ENCODE data around the gene RASD2. TPM values are rescaled to one million over a fixed set of nuclear protein-coding genes. Genes with fewer than 3 reads are reported as not detected.

RASD2 gene
- total and polyA plus RNA-seq, 10 of the 15 experiments (the other 5 are each of a cell fraction or from before 2014, with no cell fraction given), result 0.03 TPM; not detected in 9

- H3K9ac ChIP-seq (ENCODE audit: control insufficient read depth, insufficient read depth, low read length), result no peak overlapping the region
- TF ChIP-seq NKRF (conservative IDR thresholded peaks at IDR 0.05), result no peak
- no peak for TF ChIP-seq MYC (IDR thresholded peaks at IDR 0.05; ENCODE audit: insufficient read depth, insufficient read length, insufficient replicate concordance, low read length, severe bottlenecking)
- TF ChIP-seq JUNB (IDR thresholded peaks at IDR 0.05), result no peak
- no peak for TF ChIP-seq NRF1 (conservative IDR thresholded peaks at IDR 0.05; ENCODE audit: low read depth, low read length)
- TF ChIP-seq POU2F2 (IDR thresholded peaks at IDR 0.05; ENCODE audit: borderline replicate concordance, low read depth, low read length), result no peak
- no peak for TF ChIP-seq PRDM15 (CRISPR knock-in tag; IDR thresholded peaks at IDR 0.05)
- no peak for TF ChIP-seq SRF (IDR thresholded peaks at IDR 0.05; ENCODE audit: low read depth in 2 of 2, low read length in 2 of 2)
- TF ChIP-seq FOS (IDR thresholded peaks at IDR 0.05; ENCODE audit: borderline replicate concordance, extremely low read depth, insufficient read length), result no peak
- no peak for TF ChIP-seq BACH1 (IDR thresholded peaks at IDR 0.05; ENCODE audit: borderline replicate concordance)
- TF ChIP-seq, protein P1, sequence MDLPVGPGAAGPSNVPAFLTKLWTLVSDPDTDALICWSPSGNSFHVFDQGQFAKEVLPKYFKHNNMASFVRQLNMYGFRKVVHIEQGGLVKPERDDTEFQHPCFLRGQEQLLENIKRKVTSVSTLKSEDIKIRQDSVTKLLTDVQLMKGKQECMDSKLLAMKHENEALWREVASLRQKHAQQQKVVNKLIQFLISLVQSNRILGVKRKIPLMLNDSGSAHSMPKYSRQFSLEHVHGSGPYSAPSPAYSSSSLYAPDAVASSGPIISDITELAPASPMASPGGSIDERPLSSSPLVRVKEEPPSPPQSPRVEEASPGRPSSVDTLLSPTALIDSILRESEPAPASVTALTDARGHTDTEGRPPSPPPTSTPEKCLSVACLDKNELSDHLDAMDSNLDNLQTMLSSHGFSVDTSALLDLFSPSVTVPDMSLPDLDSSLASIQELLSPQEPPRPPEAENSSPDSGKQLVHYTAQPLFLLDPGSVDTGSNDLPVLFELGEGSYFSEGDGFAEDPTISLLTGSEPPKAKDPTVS (IDR thresholded peaks at IDR 0.05; ENCODE audit: low read depth, low read length), result no peak
- no peak for TF ChIP-seq IRF4 (IDR thresholded peaks at IDR 0.05; ENCODE audit: low read depth, low read length)
- no peak for TF ChIP-seq ZNF24 (IDR thresholded peaks at IDR 0.05)
- TF ChIP-seq NR2C1 (IDR thresholded peaks at IDR 0.05), result no peak
- TF ChIP-seq SUPT20H (IDR thresholded peaks at IDR 0.05; ENCODE audit: borderline replicate concordance, control insufficient read depth, low read depth, low read length), result no peak
- no peaks in the 10 kb centered on the region for H3K9me3 ChIP-seq (replicated peaks; ENCODE audit: control insufficient read depth, insufficient read depth, low read length)
- in situ Hi-C loops (cut with MboI), result loop anchor here (5.0 kb wide), 1 partner anchor 230 kb away; no protein-coding TSS in a partner anchor
- H3K4me3 ChIP-seq, result no peak overlapping the region
- no peak overlapping the region for H3K27ac ChIP-seq (ENCODE audit: control insufficient read depth, insufficient read depth)
- ChIA-PET POLR2A (interaction anchor here (0.6 to 1.5 kb wide), 2 partner anchors 108 to 229 kb away, joined by 3 read pairs; no protein-coding TSS in a partner anchor), RAD21 (ENCODE audit: unreplicated experiment) (interaction anchor here (1.5 to 2.8 kb wide), 3 partner anchors 152 to 231 kb away, joined by 4 to 30 read pairs (median 6); no protein-coding TSS in a partner anchor), CTCF (interaction anchor here (0.6 to 6.7 kb wide), 11 partner anchors 39 to 351 kb away, joined by 3 to 91 read pairs (median 3); no protein-coding TSS in a partner anchor), SMC1A (ENCODE audit: uncharacterized antibody, unreplicated experiment) (interaction anchor here (0.9 to 4.1 kb wide), 8 partner anchors 38 to 275 kb away, joined by 3 to 19 read pairs (median 6); no protein-coding TSS in a partner anchor)
- no peak overlapping the region for H3K4me2 ChIP-seq (ENCODE audit: control insufficient read depth, insufficient read depth)
- no peaks in the 10 kb centered on the region; the same call in 1 of the 2 replicates for H4K20me1 ChIP-seq (ENCODE audit: control insufficient read depth, insufficient read depth)
- FAIRE-seq (no peak), DNase-seq (ENCODE audit: low read depth, low spot score) (no peak), ATAC-seq (no peak; the same call in 2 of the 3 replicates)
- intact Hi-C loops (cut with micrococcal nuclease; ENCODE audit: unreplicated experiment), result loop anchor here (5.0 kb wide), 2 partner anchors 150 to 170 kb away; no protein-coding TSS in a partner anchor
- no peaks in the 10 kb centered on the region for H3K79me2 ChIP-seq (ENCODE audit: control insufficient read depth, insufficient read depth, low read length)
- WGBS (ENCODE audit: insufficient coverage, insufficient replicate concordance, low lambda C conversion rate, missing lambda C conversion rate), result 44% methylated on average over 11 of the region's 11 CpGs
- H2AFZ ChIP-seq (ENCODE audit: control insufficient read depth, low read depth, low read length), result no peak overlapping the region
- H3K27me3 ChIP-seq (replicated peaks in 1 of 2; ENCODE audit: control insufficient read depth in 2 of 2, insufficient read depth in 2 of 2, low read length in 1 of 2), result no peaks in the 10 kb centered on the region; a peak in 1 of 4 replicates
- H3K36me3 ChIP-seq (ENCODE audit: control insufficient read depth in 2 of 2, insufficient read depth in 2 of 2, low read length in 1 of 2), result no peaks in the 10 kb centered on the region
- BruUV-seq (replicated peaks), result no TSS peak
- no peaks in the 10 kb centered on the region for H3K4me1 ChIP-seq (ENCODE audit: control insufficient read depth, insufficient read depth, low read length)
These were observed 41.7 kb downstream of the RASD2 start for GRCh38 chr22:35582218-35582860.

Measured in GM12878 (cell line).